GM21515 (cell line): ENCODE measurements around the gene CXorf49.
"Not testable (repeated sequence)": the region's sequence is repeated elsewhere in the genome, so short reads cannot be mapped to it uniquely, and the experiment has no call there.

Source experiments
- ATAC-seq: cut with Tn5 transposase; IDR thresholded peaks from one replicate; pipeline ENCODE4 v1.9.1; 2021; ENCODE audit not compliant: unreplicated experiment

Gene CXorf49

DNA sequence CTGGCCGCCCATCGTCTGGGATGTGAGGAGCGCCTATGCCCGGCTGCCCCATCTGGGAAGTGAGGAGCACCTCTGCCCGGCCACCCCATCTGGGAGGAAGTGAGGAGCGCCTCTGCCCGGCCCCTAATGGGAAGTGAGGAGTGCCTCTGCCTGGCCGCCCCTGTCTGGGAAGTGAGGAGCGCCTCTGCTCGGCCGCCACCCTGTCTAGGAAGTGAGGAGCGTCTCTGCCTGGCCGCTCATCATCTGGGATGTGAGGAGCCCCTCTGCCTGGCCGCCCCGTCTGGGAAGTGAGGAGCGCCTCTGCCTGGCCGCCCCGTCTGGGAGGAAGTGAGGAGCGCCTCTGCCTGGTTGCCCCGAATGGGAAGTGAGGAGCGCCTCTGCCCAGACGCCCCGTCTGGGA, 42.4 kb downstream of the CXorf49 start:
- not testable (repeated sequence) for ATAC-seq

DNA sequence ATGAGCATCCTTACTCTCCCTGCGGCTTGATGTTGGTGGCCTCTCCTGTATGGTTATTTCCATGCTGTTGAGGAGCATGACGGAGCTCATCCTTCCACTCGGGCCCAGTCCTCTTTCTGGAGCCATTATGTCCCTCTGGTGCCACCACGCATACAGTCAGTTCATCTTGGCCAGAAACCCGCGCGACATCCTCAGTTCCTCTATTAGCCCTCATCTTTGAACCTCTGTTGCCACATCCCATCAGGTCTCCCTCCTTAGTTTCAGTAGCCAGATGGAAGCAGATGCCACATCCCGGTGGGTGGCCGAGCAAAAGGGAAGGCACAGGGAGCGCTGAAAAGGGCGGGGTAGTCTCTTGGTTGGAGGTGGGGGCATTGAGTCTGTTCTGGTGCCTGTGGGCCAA, 46.1 kb downstream of the CXorf49 start:
- ATAC-seq = no peak

DNA sequence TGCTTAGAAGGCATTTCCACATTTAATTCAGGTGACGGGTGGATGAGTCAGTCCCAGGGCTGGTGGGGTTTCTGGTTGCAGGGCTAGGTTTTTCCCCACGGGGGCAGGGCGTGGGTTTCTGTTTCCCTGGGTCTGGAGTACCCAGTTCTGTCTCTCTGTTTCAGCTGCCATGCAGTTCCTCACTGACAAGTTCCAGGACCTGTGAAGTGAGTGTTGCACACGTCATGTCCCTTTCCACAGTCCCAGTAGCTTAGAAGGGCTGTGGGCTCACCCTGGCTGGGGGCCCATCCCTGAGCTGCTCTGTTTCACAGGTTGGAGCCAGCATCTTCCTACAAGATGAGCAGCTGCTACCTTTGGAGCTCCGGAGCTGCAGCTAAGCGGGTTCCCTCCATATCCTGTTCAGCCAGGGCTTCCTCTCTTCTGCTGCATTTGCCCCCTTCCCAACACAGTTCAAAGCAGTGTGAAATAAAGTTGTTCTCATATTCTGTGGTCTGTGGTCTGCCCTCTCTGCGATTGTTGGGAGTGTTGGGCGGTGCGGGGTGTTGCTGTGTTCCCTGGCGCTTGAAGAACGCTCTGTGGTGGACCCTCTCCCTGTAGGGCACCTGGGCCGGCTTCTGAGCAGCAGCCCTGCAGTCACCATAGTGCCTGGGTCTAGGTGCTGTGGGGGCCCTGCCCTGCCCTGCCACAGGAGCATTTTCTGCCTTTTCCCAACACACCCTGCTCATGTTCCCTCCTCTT, 46.9 kb downstream of the CXorf49 start:
- no peak for ATAC-seq

DNA sequence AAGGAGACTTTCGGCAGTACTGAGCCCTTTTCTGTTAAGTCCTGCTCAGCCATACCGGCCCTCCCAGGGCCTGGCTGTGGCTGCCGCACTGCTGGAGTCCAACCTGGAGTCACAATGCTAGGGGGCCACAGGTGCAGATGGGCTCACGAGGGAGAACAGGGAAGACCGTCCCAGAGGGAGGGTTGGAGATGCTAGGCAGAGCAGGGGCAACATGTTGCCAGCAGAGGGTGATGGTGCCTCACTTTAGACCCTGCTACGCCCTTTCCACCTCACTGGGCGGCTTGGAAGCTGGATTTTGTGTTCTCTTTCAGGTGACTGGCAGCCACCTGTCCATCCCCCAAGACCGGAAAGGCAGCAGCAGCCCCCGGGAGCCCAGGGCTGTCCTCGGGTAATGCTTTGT, 48.1 kb downstream of the CXorf49 start:
- ATAC-seq = not testable (repeated sequence)

DNA sequence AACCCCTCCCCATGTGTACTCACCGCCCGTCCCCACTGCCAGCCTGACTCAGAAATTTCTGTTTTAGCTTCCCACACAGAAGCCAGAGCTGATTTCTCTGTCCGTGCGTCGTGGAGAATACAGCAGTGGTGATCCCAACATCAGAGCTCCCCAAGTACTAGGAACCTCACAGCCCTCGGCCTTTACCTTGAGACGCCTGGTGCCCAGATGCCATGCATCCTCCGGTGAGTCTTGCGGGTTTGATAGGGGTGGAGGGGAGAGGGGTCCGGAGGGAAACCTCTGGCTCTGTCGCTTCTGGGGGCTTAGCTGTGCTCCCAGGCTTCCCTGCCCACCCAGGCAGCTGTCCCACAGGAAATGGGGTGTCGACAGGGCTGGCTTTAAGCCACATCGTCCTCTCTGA, 48.6 kb downstream of the CXorf49 start:
- no peak for ATAC-seq

DNA sequence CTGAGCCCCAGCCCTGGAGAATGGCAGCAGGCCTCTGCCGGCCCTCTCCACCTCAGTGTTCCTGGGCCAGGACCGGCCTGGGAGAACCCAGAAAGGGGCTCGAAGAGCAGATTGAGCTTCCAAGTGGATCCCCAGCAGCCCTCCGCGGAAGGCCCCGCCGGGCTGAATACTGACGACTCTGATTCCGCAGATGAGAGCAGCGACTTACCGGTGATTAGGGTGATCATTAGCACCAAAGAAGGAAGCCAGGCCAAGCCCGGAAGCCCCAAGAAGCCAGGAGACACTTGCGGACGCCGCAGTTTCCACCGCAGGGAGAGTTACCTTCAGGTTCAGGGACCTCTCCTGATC, 49.9 kb downstream of the CXorf49 start:
- no peak for ATAC-seq

- ATAC-seq = no peak
Observed at GRCh38 chrX:71667328-71668247, 50.5 kb downstream of the CXorf49 start, which contains the start of gene LOC101059915. Gene LOC101059915, plus strand, starts transcription at chrX:71667546.

GRCh38 chrX:71666240-71667223, 51.6 kb downstream of the CXorf49 start:
- no peak for ATAC-seq

GRCh38 chrX:71665747-71666146, 52.3 kb downstream of the CXorf49 start:
- ATAC-seq = no peak

DNA sequence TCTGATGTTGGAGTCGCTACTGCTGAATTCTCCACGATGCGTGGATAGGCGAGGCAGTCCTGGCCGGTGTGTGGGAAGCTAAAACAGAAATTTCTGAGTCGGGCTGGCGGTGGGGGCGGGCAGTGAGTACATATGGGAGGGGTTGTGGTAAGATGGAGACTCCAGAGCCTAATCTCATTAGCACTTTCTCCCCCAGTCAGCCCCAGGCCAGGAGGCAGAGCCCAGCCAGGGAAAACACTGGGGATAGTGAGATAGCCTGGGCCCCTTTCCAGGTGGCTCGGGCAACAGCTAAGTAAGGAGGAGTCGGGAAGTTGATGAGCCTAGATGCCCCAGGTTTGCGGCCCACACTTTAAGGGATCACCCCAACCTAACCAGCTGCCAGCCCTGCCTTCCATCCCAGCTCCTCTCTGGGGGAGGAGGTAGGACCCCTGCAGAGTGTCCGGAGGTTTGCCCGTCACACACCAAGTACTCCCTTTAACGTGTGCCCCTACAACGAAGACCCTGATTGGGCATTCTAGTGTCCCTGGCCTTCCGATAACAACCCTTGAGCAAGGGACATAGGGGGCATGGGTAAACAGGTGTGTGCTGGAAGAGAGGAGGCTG, 53.1 kb downstream of the CXorf49 start:
- ATAC-seq = no peak
